CD4-positive, alpha-beta T cell treated with Interleukin-2 at 100 ng/mL for 4 hours (primary cell): ENCODE data around the gene NEK11.

Experiments used
- DNase-seq: peaks from one replicate; pipeline ENCODE4 v3.0.0-alpha.2; 2020; ENCODE audit warnings: low spot score

Gene NEK11

DNA sequence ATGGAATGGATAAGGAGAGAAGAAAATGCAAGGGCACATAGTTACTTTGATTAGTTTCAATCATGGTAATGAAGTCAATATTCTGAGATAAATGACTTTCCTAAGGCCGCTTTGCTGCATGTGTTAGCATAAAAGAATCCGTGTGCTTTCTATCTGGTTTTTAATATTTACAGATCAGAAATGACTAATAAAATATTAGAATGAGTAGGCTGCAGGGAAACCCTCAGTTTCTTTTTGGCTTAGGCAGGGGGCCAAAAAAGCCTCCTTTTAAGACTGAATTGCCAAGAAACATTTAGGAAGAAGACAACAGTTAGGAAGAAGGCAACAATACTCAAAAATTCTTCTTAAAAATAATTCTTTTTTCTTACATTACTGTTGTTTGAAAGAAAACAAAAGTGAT, 11.6 kb downstream of the NEK11 start:
- DNase-seq, result no peak

- peak; percentile 55 for DNase-seq
Measured at GRCh38 chr3:131042271-131042985, 15.8 kb downstream of the NEK11 start.

- DNase-seq, result no peak
Measured at GRCh38 chr3:131047582-131047981, 20.9 kb downstream of the NEK11 start.

DNA sequence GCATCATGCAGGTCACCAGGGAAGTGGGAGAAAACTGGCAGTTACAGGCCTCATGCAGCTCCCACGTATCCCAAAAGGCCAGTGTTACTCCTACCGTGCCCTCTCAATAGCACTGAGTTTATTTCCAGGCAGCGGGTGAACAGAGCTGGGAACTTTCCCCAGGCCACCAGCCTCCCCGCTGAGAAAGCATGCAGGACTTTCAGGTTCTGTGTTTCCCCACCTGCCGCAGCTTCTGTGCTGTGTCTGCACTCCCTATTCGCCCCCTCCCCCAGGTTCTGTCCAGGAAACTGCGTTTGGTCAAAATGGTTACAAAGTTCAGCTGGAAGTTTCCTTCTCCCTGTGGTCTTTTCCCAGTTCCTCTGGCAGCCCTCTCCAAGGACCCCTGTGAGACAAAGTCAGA, 21.4 kb downstream of the NEK11 start:
- DNase-seq, result no peak

- no peak for DNase-seq
Measured at GRCh38 chr3:131050001-131050400, 23.3 kb downstream of the NEK11 start.

DNA sequence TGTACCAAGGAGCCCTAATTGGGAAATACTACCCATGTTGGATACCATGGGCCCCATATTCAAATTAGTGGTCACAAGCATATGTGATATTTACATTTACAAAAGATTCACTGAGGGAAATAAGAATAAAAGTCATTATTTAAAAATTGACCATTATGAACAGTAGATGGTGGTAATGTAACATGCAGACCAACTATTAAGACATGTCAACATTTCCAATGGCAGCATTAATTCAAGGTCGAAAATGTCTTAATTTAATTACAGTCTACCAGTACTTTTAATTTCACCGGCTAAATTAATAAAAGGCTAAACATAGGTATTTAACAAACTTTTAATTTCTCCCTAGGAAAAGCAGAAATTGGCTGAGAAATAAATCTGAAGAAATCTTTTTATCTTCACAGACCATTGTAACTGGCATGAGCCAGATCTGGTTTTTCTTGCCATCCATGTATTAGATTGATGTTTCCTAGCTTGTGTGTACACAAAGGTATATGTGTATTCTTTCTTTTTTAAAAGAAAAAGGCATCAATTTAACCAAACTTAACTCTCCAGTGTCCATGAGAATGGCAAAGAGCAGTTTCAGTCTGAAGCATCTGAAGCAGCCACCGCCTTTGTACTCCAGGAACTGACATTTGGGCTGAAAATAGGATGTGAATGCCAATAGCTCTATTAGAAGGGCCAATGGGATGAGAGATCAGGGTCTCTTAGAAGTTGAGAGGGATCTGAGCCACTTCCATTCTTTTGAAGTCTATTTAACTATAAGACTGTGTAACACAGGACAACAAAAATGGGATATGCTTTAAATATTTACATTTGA, 26.6 kb downstream of the NEK11 start:
- no peak for DNase-seq

GRCh38 chr3:131067983-131068382, 41.3 kb downstream of the NEK11 start:
- DNase-seq, result no peak

DNA sequence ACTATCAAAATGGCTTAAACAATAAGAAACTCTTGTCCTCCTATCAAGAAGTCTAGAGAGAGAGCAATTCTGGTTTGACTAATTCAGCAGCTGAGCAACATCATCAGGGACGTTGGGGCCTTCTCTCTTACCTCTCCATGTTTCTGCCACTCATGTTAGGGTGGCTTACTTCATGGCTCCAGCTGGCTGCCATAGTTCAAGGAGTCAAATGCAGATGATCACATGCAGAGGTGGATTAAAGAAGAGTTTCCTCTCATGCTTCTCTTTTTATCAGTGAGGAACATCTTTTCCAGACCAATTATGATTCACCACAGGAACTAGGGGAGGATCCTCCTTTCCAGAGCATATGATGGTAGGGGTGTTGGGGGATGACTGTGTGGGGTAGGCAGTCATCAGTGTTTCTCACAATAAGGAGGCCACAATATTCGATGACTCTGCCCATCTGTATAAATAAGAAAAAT, 45.5 kb downstream of the NEK11 start:
- DNase-seq, result no peak

DNA sequence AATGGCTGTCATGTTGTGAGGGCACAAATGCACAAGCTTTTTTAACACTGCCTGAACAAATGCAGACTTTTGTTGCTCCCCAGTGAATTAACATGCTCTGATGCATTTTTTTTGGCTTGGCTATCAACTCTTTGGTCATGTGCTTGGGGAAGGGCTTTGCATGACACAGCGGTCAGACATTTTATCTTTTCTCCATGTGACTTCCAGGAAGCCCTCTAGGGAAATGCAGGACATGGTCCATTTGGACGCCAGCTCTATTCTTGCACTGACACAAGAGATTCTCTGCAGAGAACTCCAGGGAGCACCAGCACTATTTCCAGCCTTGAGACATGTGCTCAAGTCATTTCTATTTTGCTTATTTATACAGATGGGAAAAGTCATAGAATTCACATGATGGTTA, 46.2 kb downstream of the NEK11 start:
- no peak for DNase-seq

GRCh38 chr3:131075632-131076328, 49.1 kb downstream of the NEK11 start:
- DNase-seq, result no peak

- DNase-seq, result no peak
Measured at GRCh38 chr3:131077904-131078303, 51.2 kb downstream of the NEK11 start.

DNA sequence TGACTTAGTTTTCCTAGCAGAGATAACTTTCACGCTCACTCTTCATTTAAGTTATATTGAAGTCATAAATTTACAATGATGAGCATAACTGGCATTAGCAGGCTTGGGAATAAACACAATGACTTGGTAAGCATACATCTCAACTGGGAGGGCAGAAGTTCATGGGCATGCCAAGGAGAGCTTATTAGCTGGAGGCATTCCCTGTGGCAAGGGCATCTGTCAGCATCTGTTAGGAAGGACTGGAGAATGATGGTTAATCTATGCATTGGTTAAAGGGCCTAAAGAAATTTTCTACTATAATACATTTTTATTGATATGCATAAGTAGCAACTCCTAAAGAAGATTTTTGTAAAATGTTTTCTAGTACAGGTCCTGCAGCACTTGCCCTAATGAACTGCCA, 52.4 kb downstream of the NEK11 start:
- DNase-seq, result no peak

- DNase-seq, result no peak
Measured at GRCh38 chr3:131081224-131081623, 54.5 kb downstream of the NEK11 start.

DNA sequence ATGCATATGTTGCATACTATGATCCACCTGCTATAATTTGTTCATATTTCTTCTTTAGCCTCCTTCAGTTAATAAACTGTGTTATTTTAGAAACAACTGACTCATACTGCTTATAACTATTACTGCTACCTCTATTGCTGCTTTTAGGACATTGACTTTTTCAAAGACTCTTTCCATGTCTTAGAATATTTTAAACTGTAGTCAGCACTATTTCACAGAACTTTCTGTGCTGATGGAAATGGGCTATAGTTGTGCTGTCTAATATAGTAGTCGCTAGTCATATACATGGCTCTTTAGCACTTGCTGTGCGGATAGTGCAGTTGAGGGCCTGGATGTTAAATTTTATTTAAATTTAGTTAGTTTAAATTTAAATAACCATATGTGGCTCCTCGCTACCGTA, 55.6 kb downstream of the NEK11 start:
- no peak for DNase-seq

DNA sequence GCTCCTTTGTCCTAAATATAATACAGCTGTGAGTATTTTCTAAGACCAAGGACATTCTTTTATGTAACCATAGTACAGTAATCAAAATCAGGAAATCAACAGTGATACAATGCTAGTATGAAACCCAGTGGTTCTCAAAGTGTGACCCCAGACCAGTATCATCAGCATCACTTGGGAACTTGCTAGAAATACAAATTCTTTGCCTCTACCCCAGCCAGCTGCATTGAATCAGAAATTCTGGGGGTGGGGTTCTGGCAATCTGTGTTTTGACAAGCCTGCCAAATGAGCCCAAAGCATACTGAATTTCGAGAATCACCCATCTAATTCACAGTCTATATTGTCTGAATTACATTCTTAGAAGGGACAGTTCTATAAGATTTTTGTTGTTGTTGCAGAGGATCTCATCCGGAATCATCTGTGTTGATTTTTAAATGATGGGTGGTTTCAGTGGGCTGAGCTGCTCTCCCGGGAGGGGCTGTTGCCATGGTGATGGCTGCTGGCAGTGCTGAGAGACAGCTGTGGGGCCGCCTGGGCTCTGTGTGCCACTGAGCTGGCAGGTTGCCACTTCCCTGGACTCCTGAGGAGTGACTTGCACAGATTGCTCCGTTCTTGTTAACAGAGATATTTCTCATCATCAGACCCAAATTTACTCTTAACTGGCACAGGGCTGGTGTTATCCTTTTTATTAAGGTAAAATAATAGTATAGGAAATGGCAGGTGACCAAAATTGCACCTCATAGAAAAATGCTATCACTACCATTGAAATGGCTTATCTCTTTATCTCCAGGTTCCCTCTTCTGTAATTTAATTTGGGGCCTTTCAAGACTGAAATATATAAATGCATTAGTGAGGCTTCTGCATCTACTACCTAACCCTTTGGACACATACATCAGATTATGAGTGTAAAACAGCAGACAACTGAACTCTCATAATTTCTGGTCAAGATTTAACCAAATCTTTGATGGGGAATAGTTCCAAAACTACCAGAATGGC, 56.5 kb downstream of the NEK11 start:
- no peak for DNase-seq

DNA sequence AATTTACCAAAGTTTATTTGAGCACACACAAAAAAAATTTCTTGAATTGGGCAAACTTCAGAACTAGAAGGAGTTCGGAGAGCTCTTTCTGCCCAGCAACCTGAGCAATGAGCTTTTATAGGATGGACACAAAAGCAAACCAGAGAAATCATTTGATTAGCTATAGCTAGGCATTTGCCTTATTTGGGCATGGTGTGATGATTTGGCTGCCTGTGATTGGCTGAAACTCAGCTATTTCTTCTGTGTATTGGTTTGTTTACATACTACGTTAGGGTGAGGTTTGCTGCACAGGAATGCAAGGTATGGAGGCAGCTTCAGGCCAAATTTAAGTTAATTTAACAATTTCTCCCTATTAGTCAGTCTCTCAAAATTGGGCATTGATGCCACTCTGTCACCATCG, 65.1 kb downstream of the NEK11 start:
- no peak for DNase-seq

DNA sequence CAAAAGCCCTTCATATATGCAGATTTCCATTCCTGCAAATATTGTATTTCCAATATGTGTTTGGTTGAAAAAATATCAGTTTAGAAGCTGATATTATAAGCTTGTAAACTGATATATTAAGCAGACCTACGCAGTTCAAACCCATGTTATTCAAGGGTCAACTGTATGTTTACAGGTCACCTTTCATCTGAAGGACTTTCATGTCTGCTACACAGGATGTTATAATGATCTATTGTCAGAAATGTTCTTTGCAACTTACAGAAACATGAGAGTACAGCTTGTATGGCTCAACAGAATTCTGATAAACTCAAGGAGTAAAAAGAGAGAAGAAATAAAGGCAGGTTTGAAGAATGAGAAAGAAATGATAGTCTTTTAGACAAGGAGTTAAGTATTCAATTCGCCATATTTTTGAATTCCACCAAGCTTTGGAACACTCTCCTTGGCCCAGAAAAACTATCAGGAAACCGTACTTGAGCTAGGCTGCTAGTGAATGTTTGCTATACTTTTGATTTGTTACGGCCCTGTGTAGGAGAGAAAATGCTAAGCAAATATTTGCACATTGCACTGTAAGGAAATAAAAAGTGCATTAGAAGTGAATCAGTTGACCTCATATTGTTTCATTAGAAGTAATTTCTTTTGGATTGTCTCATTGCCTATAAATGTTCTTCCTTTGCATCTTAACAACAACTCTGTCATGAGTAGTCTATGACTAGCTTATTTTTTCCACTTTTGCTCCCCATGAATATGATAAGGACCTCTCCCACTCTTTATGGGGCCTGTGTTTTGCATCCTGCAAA, 81.2 kb downstream of the NEK11 start:
- no peak for DNase-seq

GRCh38 chr3:131109156-131109555, 82.5 kb downstream of the NEK11 start:
- DNase-seq, result no peak

DNA sequence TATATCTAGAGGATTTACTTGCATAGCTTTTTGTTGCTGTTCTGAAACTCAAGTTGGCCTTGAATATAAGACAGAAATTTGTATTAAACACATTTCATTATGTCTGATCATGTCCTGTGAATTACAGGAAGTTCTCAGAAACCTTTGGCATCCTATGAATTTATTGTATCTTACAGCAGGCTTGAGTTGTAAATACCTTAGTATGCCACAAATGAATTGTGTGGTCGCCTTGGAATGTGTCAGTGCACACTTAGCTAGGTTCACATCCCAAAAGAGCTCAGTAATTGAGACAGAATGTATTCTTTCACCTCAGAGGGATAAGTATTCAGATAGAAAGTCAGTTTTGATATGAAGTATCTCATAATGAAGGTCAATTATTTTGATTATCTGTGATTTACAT, 83.4 kb downstream of the NEK11 start:
- no peak for DNase-seq

DNA sequence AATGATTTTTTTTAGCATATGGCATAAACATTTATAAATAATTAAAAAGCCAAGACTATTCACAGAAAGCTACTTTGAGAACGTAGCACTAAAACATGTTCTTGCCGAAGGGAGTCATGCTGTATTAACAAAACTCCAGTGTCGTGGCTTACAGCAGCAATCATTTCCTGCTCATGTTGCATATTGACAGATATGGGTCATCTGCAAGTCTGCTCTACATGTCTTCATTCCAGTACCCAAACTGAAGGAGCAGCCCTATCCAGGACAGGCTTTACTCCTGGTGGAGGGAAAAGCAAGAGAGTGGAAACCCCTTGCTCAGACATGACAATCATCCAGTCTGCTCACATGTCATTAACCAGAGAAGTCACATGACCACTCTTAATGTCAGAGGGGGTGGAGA, 87.6 kb downstream of the NEK11 start:
- no peak for DNase-seq

DNA sequence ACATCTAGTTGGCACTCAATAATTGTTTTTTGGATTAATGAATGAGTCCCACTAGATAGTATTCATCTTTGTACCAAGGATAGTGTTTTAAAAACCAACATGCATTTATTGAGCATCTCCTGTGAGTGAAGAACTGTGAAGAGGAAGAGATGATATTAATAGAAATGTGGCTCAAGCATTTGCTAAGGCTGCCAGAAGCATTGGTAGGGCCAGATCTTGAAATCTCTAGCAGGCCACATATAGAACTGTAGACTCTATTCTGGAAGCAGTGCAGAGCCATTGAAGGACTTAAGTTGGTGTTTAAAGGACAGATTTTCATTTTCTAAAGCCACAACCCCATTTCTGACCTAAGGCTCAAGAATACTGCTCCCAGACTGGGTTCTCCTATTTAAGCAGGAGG, 99.0 kb downstream of the NEK11 start:
- no peak for DNase-seq
